H1 (cell line): ENCODE results near the gene SPINK5. TPM values are rescaled to one million over a fixed set of nuclear protein-coding genes. Genes with fewer than 3 reads are reported as not detected.

Experiments used
- CHD7 ChIP-seq: fragments of 300-600 bp; sonication (generic); IDR thresholded peaks from 2 replicates; pipeline ENCODE4 v1.7.1; 2012; ENCODE audit warnings: low read length, moderate library complexity, mild to moderate bottlenecking, inconsistent platforms; ENCODE audit not compliant: insufficient replicate concordance
- PHF8 ChIP-seq: fragments of 200-600 bp; sonication (generic); conservative IDR thresholded peaks from 2 replicates; pipeline ENCODE4 v1.7.1; 2012; ENCODE audit warnings: low read depth, mild to moderate bottlenecking, inconsistent platforms, low read length, moderate library complexity
- RXRA ChIP-seq: IDR thresholded peaks from 2 replicates; pipeline ENCODE4 v1.6.1; 2011; ENCODE audit warnings: low read depth, mild to moderate bottlenecking, low read length, moderate library complexity; ENCODE audit not compliant: insufficient read depth
- polyA plus RNA-seq, 7 experiments: library from polyadenylated mRNA; depleted of rRNA in 3 of 7; stranded (reverse) in 5 of 7; unstranded in 2 of 7; fragments of >200 nt in 5 of 7; fragments of 200-250 nt in 2 of 7; gene quantifications; 1 replicate in 5 of 7; 2 replicates in 1 of 7; 4 replicates in 1 of 7; pipeline versions ENCODE4 v1.2.1 to v1.2.3, GENCODE V29; 2011 to 2013; ENCODE audit warnings: missing spikeins in 2 of 7, mixed read lengths in 2 of 7
- total RNA-seq: library from RNA; stranded (reverse); fragmentation: NEBNext Ultra II Directional; extraction: Animal tissue kit (Norgen Biotek cat#: 25700); gene quantifications from 2 replicates; pipeline ENCODE4 v1.2.1, GENCODE V29; 2021

The SPINK5 gene
- total and polyA plus RNA-seq, 2 of the 8 experiments (the other 6 are each of a cell fraction or from before 2014, with no cell fraction given), result 1.4 to 2.2 TPM

DNA sequence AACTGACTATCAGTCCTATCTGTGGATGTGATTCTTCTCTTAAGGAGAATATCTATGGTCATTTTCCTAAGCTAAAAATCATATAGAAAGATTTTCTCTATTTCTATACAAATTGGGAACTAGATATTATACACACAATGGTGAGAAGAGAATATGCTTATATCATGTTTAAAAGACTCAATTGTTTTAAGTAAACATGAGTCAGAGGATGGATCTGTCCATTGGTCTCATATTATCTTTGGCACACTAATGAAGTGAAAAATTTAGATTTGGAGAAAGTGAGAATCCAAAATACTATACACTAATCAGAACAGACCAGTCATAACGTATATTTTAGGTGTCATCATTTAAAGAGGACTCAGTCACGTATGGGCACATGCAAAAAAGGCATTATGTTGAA is 88.1 kb downstream of the SPINK5 start (continued):
- no peak for TF ChIP-seq CHD7
- no peak for TF ChIP-seq RXRA
- no peak for TF ChIP-seq PHF8
